Measurements from ENCODE around the gene TMC1. TPM values are rescaled to one million over a fixed set of nuclear protein-coding genes. Genes with fewer than 3 reads are reported as not detected.

The TMC1 gene
- total and polyA plus RNA-seq, 10 of the 15 experiments (the other 5 are each of a cell fraction or from before 2014, with no cell fraction given): 0.06 to 0.94 (median 0.40) TPM; not detected in 1

- no peak for TF ChIP-seq RAD51 (IDR thresholded peaks at IDR 0.05)
Measured at GRCh38 chr9:72534931-72535330, 13.5 kb downstream of the TMC1 start (continued).

DNA sequence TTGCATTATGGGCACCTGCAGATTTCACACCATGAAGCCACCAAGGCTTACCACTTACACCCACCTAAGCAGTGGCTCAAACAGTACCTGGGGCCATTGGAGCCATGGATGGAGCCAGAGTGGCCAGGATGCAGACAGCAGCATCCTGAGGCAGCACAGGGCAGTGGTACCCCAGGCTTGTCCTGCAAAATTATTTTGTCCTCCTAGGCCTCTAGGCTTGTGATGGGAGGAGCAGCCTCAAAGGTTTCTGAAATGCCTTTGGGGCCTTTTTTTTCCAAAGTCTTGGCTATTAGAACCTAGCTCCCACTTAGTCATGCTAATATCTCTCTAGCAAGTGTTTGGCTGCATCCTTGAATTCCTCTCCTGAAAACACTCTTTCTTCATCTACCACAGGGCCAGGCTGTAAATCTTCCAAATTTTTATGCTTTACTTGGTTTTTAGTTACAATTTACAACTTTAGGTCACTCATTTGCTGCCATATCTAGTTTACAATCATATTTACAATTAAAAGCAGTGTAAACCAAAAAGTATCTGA lies 15.7 kb downstream of the TMC1 start:
- in situ Hi-C loops (cut with MboI): no loop called here
- no peak for TF ChIP-seq NFYB (IDR thresholded peaks at IDR 0.05; ENCODE audit: insufficient read depth, low read depth, low read length)
- TF ChIP-seq SKIL (IDR thresholded peaks at IDR 0.05; ENCODE audit: low read depth, poor library complexity, severe bottlenecking): no peak
- TF ChIP-seq, protein P1, sequence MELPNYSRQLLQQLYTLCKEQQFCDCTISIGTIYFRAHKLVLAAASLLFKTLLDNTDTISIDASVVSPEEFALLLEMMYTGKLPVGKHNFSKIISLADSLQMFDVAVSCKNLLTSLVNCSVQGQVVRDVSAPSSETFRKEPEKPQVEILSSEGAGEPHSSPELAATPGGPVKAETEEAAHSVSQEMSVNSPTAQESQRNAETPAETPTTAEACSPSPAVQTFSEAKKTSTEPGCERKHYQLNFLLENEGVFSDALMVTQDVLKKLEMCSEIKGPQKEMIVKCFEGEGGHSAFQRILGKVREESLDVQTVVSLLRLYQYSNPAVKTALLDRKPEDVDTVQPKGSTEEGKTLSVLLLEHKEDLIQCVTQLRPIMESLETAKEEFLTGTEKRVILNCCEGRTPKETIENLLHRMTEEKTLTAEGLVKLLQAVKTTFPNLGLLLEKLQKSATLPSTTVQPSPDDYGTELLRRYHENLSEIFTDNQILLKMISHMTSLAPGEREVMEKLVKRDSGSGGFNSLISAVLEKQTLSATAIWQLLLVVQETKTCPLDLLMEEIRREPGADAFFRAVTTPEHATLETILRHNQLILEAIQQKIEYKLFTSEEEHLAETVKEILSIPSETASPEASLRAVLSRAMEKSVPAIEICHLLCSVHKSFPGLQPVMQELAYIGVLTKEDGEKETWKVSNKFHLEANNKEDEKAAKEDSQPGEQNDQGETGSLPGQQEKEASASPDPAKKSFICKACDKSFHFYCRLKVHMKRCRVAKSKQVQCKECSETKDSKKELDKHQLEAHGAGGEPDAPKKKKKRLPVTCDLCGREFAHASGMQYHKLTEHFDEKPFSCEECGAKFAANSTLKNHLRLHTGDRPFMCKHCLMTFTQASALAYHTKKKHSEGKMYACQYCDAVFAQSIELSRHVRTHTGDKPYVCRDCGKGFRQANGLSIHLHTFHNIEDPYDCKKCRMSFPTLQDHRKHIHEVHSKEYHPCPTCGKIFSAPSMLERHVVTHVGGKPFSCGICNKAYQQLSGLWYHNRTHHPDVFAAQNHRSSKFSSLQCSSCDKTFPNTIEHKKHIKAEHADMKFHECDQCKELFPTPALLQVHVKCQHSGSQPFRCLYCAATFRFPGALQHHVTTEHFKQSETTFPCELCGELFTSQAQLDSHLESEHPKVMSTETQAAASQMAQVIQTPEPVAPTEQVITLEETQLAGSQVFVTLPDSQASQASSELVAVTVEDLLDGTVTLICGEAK (IDR thresholded peaks at IDR 0.05; ENCODE audit: borderline replicate concordance): no peak
- TF ChIP-seq NR2F1 (conservative IDR thresholded peaks at IDR 0.05): no peak
- TF ChIP-seq NFXL1 (IDR thresholded peaks at IDR 0.05; ENCODE audit: borderline replicate concordance): no peak
- TF ChIP-seq NBN (IDR thresholded peaks at IDR 0.05): no peak
- no peak for TF ChIP-seq CTCF (IDR thresholded peaks at IDR 0.05 in 2 of 3, conservative IDR thresholded peaks at IDR 0.05 in 1 of 3; ENCODE audit: control insufficient read depth in 2 of 3, extremely low read depth in 1 of 3, insufficient read depth in 1 of 3, low read depth in 3 of 3, low read length in 3 of 3)
- TF ChIP-seq RAD21 (IDR thresholded peaks at IDR 0.05; ENCODE audit: insufficient read depth, low read depth, low read length): no peak
- TF ChIP-seq, protein P2, sequence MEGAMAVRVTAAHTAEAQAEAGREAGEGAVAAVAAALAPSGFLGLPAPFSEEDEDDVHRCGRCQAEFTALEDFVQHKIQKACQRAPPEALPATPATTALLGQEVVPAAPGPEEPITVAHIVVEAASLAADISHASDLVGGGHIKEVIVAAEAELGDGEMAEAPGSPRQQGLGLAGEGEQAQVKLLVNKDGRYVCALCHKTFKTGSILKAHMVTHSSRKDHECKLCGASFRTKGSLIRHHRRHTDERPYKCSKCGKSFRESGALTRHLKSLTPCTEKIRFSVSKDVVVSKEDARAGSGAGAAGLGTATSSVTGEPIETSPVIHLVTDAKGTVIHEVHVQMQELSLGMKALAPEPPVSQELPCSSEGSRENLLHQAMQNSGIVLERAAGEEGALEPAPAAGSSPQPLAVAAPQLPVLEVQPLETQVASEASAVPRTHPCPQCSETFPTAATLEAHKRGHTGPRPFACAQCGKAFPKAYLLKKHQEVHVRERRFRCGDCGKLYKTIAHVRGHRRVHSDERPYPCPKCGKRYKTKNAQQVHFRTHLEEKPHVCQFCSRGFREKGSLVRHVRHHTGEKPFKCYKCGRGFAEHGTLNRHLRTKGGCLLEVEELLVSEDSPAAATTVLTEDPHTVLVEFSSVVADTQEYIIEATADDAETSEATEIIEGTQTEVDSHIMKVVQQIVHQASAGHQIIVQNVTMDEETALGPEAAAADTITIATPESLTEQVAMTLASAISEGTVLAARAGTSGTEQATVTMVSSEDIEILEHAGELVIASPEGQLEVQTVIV (IDR thresholded peaks at IDR 0.05; ENCODE audit: borderline replicate concordance, partially characterized antibody): no peak
- TF ChIP-seq SMARCA5 (IDR thresholded peaks at IDR 0.05): no peak

More for the DNA sequence above, 15.7 kb downstream of the TMC1 start:
- no peaks in the 10 kb centered on the region for H4K20me1 ChIP-seq (ENCODE audit: control insufficient read depth, insufficient read depth)
- no peaks in the 10 kb centered on the region for H3K79me2 ChIP-seq (ENCODE audit: control insufficient read depth, insufficient read depth, low read length)
- ATAC-seq (no peak), DNase-seq (ENCODE audit: low read depth, low spot score) (no peak), FAIRE-seq (no peak)
- H2AFZ ChIP-seq (ENCODE audit: control insufficient read depth, low read depth, low read length): no peak overlapping the region
- H3K4me1 ChIP-seq (ENCODE audit: control insufficient read depth, insufficient read depth, low read length): no peaks in the 10 kb centered on the region
- no peak overlapping the region for H3K9ac ChIP-seq (ENCODE audit: control insufficient read depth, insufficient read depth, low read length)
- H3K4me3 ChIP-seq: no peak overlapping the region
- intact Hi-C loops (cut with micrococcal nuclease; ENCODE audit: unreplicated experiment): no loop called here
- POLR2A ChIA-PET: no interaction called here
- RAD21 ChIA-PET (ENCODE audit: unreplicated experiment): no interaction called here
- BruUV-seq (replicated peaks): no TSS peak
- SMC1A ChIA-PET (ENCODE audit: uncharacterized antibody, unreplicated experiment): interaction anchor here (1.1 kb wide), 1 partner anchor 133 kb away, joined by 3 read pairs; no protein-coding TSS in a partner anchor
- CTCF ChIA-PET: no interaction called here
- no peak overlapping the region for H3K4me2 ChIP-seq (ENCODE audit: control insufficient read depth, insufficient read depth)
- H3K27me3 ChIP-seq (replicated peaks in 1 of 2; ENCODE audit: control insufficient read depth in 2 of 2, insufficient read depth in 2 of 2, low read length in 1 of 2): no peaks in the 10 kb centered on the region
- no peaks in the 10 kb centered on the region; the same call in 2 of the 3 replicates for H3K9me3 ChIP-seq (replicated peaks; ENCODE audit: control insufficient read depth, insufficient read depth, low read length)
- H3K36me3 ChIP-seq (ENCODE audit: control insufficient read depth in 2 of 2, insufficient read depth in 2 of 2, low read length in 1 of 2): no peaks in the 10 kb centered on the region
- no peak overlapping the region for H3K27ac ChIP-seq (ENCODE audit: control insufficient read depth, insufficient read depth)

Data from GM12878 (cell line).